HepG2 (cell line): Measurements from ENCODE around the gene NEDD4L. TPM values are rescaled to one million over a fixed set of nuclear protein-coding genes. Genes with fewer than 3 reads are reported as not detected.

Source experiments
- AGO1 ChIP-seq: fragments of 200-400 bp; formaldehyde crosslinking; IDR thresholded peaks from 2 replicates; pipeline ENCODE4 v1.6.1; 2017; ENCODE audit warnings: mild to moderate bottlenecking, low read depth, low read length, moderate library complexity; ENCODE audit not compliant: poor library complexity, severe bottlenecking
- EED ChIP-seq: sonication (generic); formaldehyde crosslinking; IDR thresholded peaks from 2 replicates; pipeline ENCODE4 v1.5.0; 2020; ENCODE audit warnings: mild to moderate bottlenecking, missing genetic modification reagents
- ELK4 ChIP-seq: sonication (generic); formaldehyde crosslinking; IDR thresholded peaks from 2 replicates; pipeline ENCODE4 v1.9.0; 2021; ENCODE audit warnings: missing genetic modification reagents, borderline replicate concordance
- ETS1 ChIP-seq: sonication (generic); formaldehyde crosslinking; IDR thresholded peaks from 2 replicates; pipeline ENCODE4 v1.4.0; 2020; ENCODE audit warnings: missing genetic modification reagents
- FOXP1 ChIP-seq, 2 experiments: fragments of 450-650 bp in 1 of 2; IDR thresholded peaks; 2 replicates each; pipeline ENCODE4 v1.6.1; 2017 to 2018; ENCODE audit warnings: antibody characterized with exemption in 1 of 2
- HNRNPUL1 ChIP-seq: fragments of 200-400 bp; formaldehyde crosslinking; IDR thresholded peaks from 2 replicates; pipeline ENCODE4 v1.6.1; 2017; ENCODE audit warnings: low read depth, mild to moderate bottlenecking, low read length, moderate library complexity
- NCOA5 ChIP-seq: sonication (generic); formaldehyde crosslinking; IDR thresholded peaks from 2 replicates; pipeline ENCODE4 v1.4.0; 2020; ENCODE audit warnings: missing genetic modification reagents
- NFYC ChIP-seq: IDR thresholded peaks from 2 replicates; pipeline ENCODE4 v1.6.1; 2016; ENCODE audit warnings: missing genetic modification reagents, missing compliant biosample characterization
- NR3C1 ChIP-seq: sonication (generic); formaldehyde crosslinking; IDR thresholded peaks from 2 replicates; pipeline ENCODE4 v1.4.0; 2020; ENCODE audit warnings: missing genetic modification reagents
- RARG ChIP-seq: sonication (generic); formaldehyde crosslinking; IDR thresholded peaks from 2 replicates; pipeline ENCODE4 v1.4.0; 2020; ENCODE audit warnings: low read depth, mild to moderate bottlenecking, missing genetic modification reagents
- SMYD3 ChIP-seq: sonication (generic); formaldehyde crosslinking; IDR thresholded peaks from 2 replicates; pipeline ENCODE4 v1.8.1; 2023; ENCODE audit warnings: mild to moderate bottlenecking, missing genetic modification reagents
- ZBTB38 ChIP-seq: sonication (generic); formaldehyde crosslinking; IDR thresholded peaks from 2 replicates; pipeline ENCODE4 v1.5.1; 2020; ENCODE audit warnings: mild to moderate bottlenecking, missing genetic modification reagents
- ZFAT ChIP-seq: sonication (generic); formaldehyde crosslinking; conservative IDR thresholded peaks from 2 replicates; pipeline ENCODE4 v1.8.1; 2023; ENCODE audit warnings: missing genetic modification reagents, inconsistent platforms
- ZFP36 ChIP-seq: fragments of 150-350 bp; IDR thresholded peaks from 2 replicates; pipeline ENCODE4 v1.6.1; 2018; ENCODE audit warnings: borderline replicate concordance, low read length, low read depth; ENCODE audit not compliant: partially characterized antibody
- ZFX ChIP-seq: sonication (generic); formaldehyde crosslinking; IDR thresholded peaks from 2 replicates; pipeline ENCODE4 v1.4.0; 2020; ENCODE audit warnings: mild to moderate bottlenecking, low read depth, missing genetic modification reagents, moderate library complexity
- ZHX2 ChIP-seq, 2 experiments: sonication (generic) in 1 of 2; formaldehyde crosslinking in 1 of 2; IDR thresholded peaks; 2 replicates each; pipeline versions ENCODE4 v1.6.1 to v1.9.0; 2014 to 2022; ENCODE audit warnings: antibody characterized with exemption in 1 of 2, borderline replicate concordance in 1 of 2, inconsistent platforms in 1 of 2, low read depth in 1 of 2, missing genetic modification reagents in 1 of 2
- ZMAT5 ChIP-seq: sonication (generic); formaldehyde crosslinking; IDR thresholded peaks from 2 replicates; pipeline ENCODE4 v1.5.0; 2020; ENCODE audit warnings: mild to moderate bottlenecking, low read depth, missing genetic modification reagents, borderline replicate concordance
- ZNF496 ChIP-seq: sonication (generic); formaldehyde crosslinking; IDR thresholded peaks from 2 replicates; pipeline ENCODE4 v1.8.1; 2023; ENCODE audit warnings: mild to moderate bottlenecking, moderate library complexity, missing genetic modification reagents; ENCODE audit not compliant: insufficient replicate concordance
- ZNF781 ChIP-seq: sonication (generic); formaldehyde crosslinking; IDR thresholded peaks from 2 replicates; pipeline ENCODE4 v1.5.1; 2020; ENCODE audit warnings: borderline replicate concordance, mild to moderate bottlenecking, missing genetic modification reagents; ENCODE audit errors: not compliant biosample characterization
- ZSCAN25 ChIP-seq: sonication (generic); formaldehyde crosslinking; IDR thresholded peaks from 2 replicates; pipeline ENCODE4 v1.8.0; 2022; ENCODE audit warnings: mild to moderate bottlenecking, missing genetic modification reagents
- polyA plus RNA-seq, 8 experiments: library from polyadenylated mRNA; depleted of rRNA in 3 of 8; stranded (reverse) in 7 of 8; unstranded in 1 of 8; fragments of >200 nt; fragmentation: Illumina TruSeq in 4 of 8; extraction: Trizol in 4 of 8; gene quantifications; 2 replicates each; pipeline versions ENCODE4 v1.2.1 to v1.2.3, GENCODE V29; 2011 to 2016; ENCODE audit warnings: low read depth in 4 of 8, missing spikeins in 1 of 8, mixed read lengths in 1 of 8; ENCODE audit not compliant: insufficient read depth in 1 of 8
- total RNA-seq, 5 experiments: library from RNA; depleted of rRNA; stranded (reverse); fragments of >200 nt; fragmentation: Illumina TruSeq; extraction: Trizol; gene quantifications; 2 replicates each; pipeline ENCODE4 v1.2.3, GENCODE V29; 2016; ENCODE audit warnings: low read depth in 1 of 5

Gene NEDD4L
- total and polyA plus RNA-seq, 2 of the 13 experiments (the other 11 are each of a cell fraction or from before 2014, with no cell fraction given): 168 to 390 TPM

- TF ChIP-seq ELK4 (CRISPR knock-in tag) (no peak), ZFP36 (peak; percentile 25), HNRNPUL1 (peak; percentile 81; the same call in 1 of the 2 replicates), ZFAT (CRISPR knock-in tag) (no peak), NR3C1 (CRISPR knock-in tag) (no peak), RARG (CRISPR knock-in tag) (peak; percentile 90; the same call in 1 of the 2 replicates), FOXP1 (IDR thresholded peaks at IDR 0.05) (peak; percentile 79), FOXP1 (CRISPR knock-in tag; IDR thresholded peaks at IDR 0.05) (peak; percentile 88), ZNF781 (CRISPR knock-in tag) (no peak), EED (no peak), ETS1 (CRISPR knock-in tag) (no peak), ZBTB38 (peak; percentile 70), NFYC (CRISPR knock-in tag) (0 out of 2 replicates have a peak, but pooled peaks have one; percentile 27), ZNF496 (CRISPR knock-in tag) (no peak), ZFX (CRISPR knock-in tag) (peak; percentile 61), NCOA5 (CRISPR knock-in tag) (no peak), ZHX2 (IDR thresholded peaks at IDR 0.05; ENCODE audit: low read depth) (peak; percentile 27; the same call in 1 of the 2 replicates), ZHX2 (CRISPR knock-in tag; IDR thresholded peaks at IDR 0.05; ENCODE audit: borderline replicate concordance) (peak; percentile 29; the same call in 1 of the 2 replicates), ZMAT5 (CRISPR knock-in tag) (0 out of 2 replicates have a peak, but pooled peaks have one; percentile 23), ZSCAN25 (peak; percentile 83), AGO1 (no peak), SMYD3 (CRISPR knock-in tag) (no peak)
Measured at GRCh38 chr18:58407649-58408407, 363.8 kb downstream of the NEDD4L start (continued).
